Muscle of leg (tissue), 11 donors: ENCODE measurements around the gene ELL. TPM values are rescaled to one million over a fixed set of nuclear protein-coding genes. Genes with fewer than 3 reads are reported as not detected.
A peak's percentile ranks its signal among the peaks of the same experiment; 100 is the strongest.

ENCODE experiments used
- DNase-seq: peaks from one replicate; pipeline ENCODE4 v3.0.0; 2013
- H3K27ac ChIP-seq: one replicate; pipeline ENCODE4 v1.5.1; 2013; ENCODE audit warnings: mild to moderate bottlenecking, low read length, control low read depth
- H3K27me3 ChIP-seq: one replicate; pipeline ENCODE4 v1.6.1; 2013; ENCODE audit warnings: low read length; ENCODE audit not compliant: control insufficient read depth, insufficient read depth
- H3K36me3 ChIP-seq: one replicate; pipeline ENCODE4 v1.6.1; 2013; ENCODE audit warnings: low read length; ENCODE audit not compliant: control insufficient read depth, insufficient read depth
- H3K4me1 ChIP-seq: one replicate; pipeline ENCODE4 v1.6.1; 2013; ENCODE audit warnings: low read length; ENCODE audit not compliant: control insufficient read depth, insufficient read depth
- H3K4me3 ChIP-seq: one replicate; pipeline ENCODE4 v1.5.1; 2013; ENCODE audit warnings: low read length, control low read depth
- H3K9me3 ChIP-seq: replicated peaks from 2 replicates; pipeline ENCODE4 v1.6.1; 2013; ENCODE audit warnings: low read depth, low read length; ENCODE audit not compliant: control insufficient read depth
- WGBS: methylation state at CpG from one replicate; pipeline ENCODE4 v1.1.5; 2013; ENCODE audit warnings: missing lambda C conversion rate; ENCODE audit not compliant: insufficient coverage; 5-methylcytosine and 5-hydroxymethylcytosine counted together
- polyA plus RNA-seq, 8 donors: library from polyadenylated mRNA; unstranded; fragments of 120-200 nt; gene quantifications; one replicate each; pipeline versions ENCODE4 v1.2.1 to v1.2.3, GENCODE V29; 2013; ENCODE audit warnings: inconsistent platforms in 1 of 8, low replicate concordance in 1 of 8; ENCODE audit not compliant: insufficient read length in 8 of 8, insufficient read depth in 1 of 8
- total RNA-seq: library from RNA; stranded (reverse); fragments of 120-200 nt; gene quantifications from one replicate; pipeline ENCODE4 v1.2.4, GENCODE V29; 2013

The ELL gene
- total and polyA plus RNA-seq, 9 donors: 11.4 to 20.3 (median 16.7) TPM

GRCh38 chr19:18519962-18520847 is 1.7 kb downstream of the ELL start:
- no peaks in the 10 kb centered on the region for H3K9me3 ChIP-seq
- peak; percentile 85 for DNase-seq
- H3K27me3 ChIP-seq: no peaks in the 10 kb centered on the region
- peaks cover 44% of the 10 kb centered on the region for H3K4me1 ChIP-seq
- peak overlapping the region; percentile 92 for H3K4me3 ChIP-seq
- H3K36me3 ChIP-seq: no peaks in the 10 kb centered on the region
- peak overlapping the region; percentile 99 for H3K27ac ChIP-seq
- 16% methylated on average over 10 of the region's 22 CpGs for WGBS

GRCh38 chr19:18518639-18519038 is 3.2 kb downstream of the ELL start:
- no peak overlapping the region for H3K27ac ChIP-seq
- 98% methylated on average over 7 of the region's 9 CpGs for WGBS
- no peaks in the 10 kb centered on the region for H3K9me3 ChIP-seq
- no peak overlapping the region for H3K4me3 ChIP-seq
- H3K4me1 ChIP-seq: peaks cover 56% of the 10 kb centered on the region
- no peaks in the 10 kb centered on the region for H3K36me3 ChIP-seq
- DNase-seq: no peak
- H3K27me3 ChIP-seq: no peaks in the 10 kb centered on the region

- Histone ChIP-seq H3K4me3 (no peak overlapping the region), H3K9me3 (no peaks in the 10 kb centered on the region), H3K4me1 (peaks cover 60% of the 10 kb centered on the region), H3K27ac (no peak overlapping the region), H3K27me3 (no peaks in the 10 kb centered on the region), H3K36me3 (no peaks in the 10 kb centered on the region)
- 96% methylated on average over 2 of the region's 4 CpGs for WGBS
- no peak for DNase-seq
Observed at GRCh38 chr19:18517606-18518005, 4.3 kb downstream of the ELL start.

- 63% methylated on average over 4 of the region's 5 CpGs for WGBS
- H3K27me3 ChIP-seq: no peaks in the 10 kb centered on the region
- H3K4me3 ChIP-seq: no peak overlapping the region
- H3K27ac ChIP-seq: no peak overlapping the region
- no peak for DNase-seq
- peaks cover 56% of the 10 kb centered on the region for H3K4me1 ChIP-seq
- no peaks in the 10 kb centered on the region for H3K9me3 ChIP-seq
- no peaks in the 10 kb centered on the region for H3K36me3 ChIP-seq
Observed at GRCh38 chr19:18515959-18516358, 5.9 kb downstream of the ELL start.

GRCh38 chr19:18514800-18515682 is 6.8 kb downstream of the ELL start:
- peak; percentile 58 for DNase-seq
- 67% methylated on average over 12 of the region's 17 CpGs for WGBS
- H3K36me3 ChIP-seq: no peaks in the 10 kb centered on the region
- no peaks in the 10 kb centered on the region for H3K27me3 ChIP-seq
- peaks cover 48% of the 10 kb centered on the region for H3K4me1 ChIP-seq
- H3K27ac ChIP-seq: peak overlapping the region; percentile 77
- H3K9me3 ChIP-seq: no peaks in the 10 kb centered on the region
- H3K4me3 ChIP-seq: no peak overlapping the region

- Histone ChIP-seq H3K4me1 (peaks cover 44% of the 10 kb centered on the region), H3K4me3 (no peak overlapping the region), H3K36me3 (no peaks in the 10 kb centered on the region), H3K27me3 (no peaks in the 10 kb centered on the region), H3K27ac (no peak overlapping the region), H3K9me3 (no peaks in the 10 kb centered on the region)
- peak; percentile 74 for DNase-seq
- 26% methylated on average over 2 of the region's 11 CpGs for WGBS
Observed at GRCh38 chr19:18513868-18514267, 8.0 kb downstream of the ELL start.

- no peak overlapping the region for H3K27ac ChIP-seq
- peaks cover 62% of the 10 kb centered on the region for H3K4me1 ChIP-seq
- no peaks in the 10 kb centered on the region for H3K9me3 ChIP-seq
- no peak overlapping the region for H3K4me3 ChIP-seq
- H3K36me3 ChIP-seq: no peaks in the 10 kb centered on the region
- no peak for DNase-seq
- H3K27me3 ChIP-seq: no peaks in the 10 kb centered on the region
- 96% methylated on average over 5 of the region's 8 CpGs for WGBS
Observed at GRCh38 chr19:18510216-18510615, 11.7 kb downstream of the ELL start.

- no peaks in the 10 kb centered on the region for H3K36me3 ChIP-seq
- peak overlapping the region; percentile 60 for H3K27ac ChIP-seq
- no peaks in the 10 kb centered on the region for H3K9me3 ChIP-seq
- H3K4me3 ChIP-seq: no peak overlapping the region
- H3K4me1 ChIP-seq: peaks cover 66% of the 10 kb centered on the region
- DNase-seq: no peak
- no peaks in the 10 kb centered on the region for H3K27me3 ChIP-seq
- WGBS: 74% methylated on average over 3 of the region's 7 CpGs
Observed at GRCh38 chr19:18508585-18508984, 13.3 kb downstream of the ELL start.

GRCh38 chr19:18507727-18508440 is 14.0 kb downstream of the ELL start:
- Histone ChIP-seq H3K27me3 (no peaks in the 10 kb centered on the region), H3K4me1 (peaks cover 67% of the 10 kb centered on the region), H3K27ac (peak overlapping the region; percentile 60), H3K36me3 (no peaks in the 10 kb centered on the region), H3K4me3 (no peak overlapping the region), H3K9me3 (no peaks in the 10 kb centered on the region)
- 28% methylated on average over 8 of the region's 11 CpGs for WGBS
- peak; percentile 91 for DNase-seq
